ENCODE measurements around the gene HERC4.
"Not testable (repeated sequence)": the region's sequence is repeated elsewhere in the genome, so short reads cannot be mapped to it uniquely, and the experiment has no call there.

Gene HERC4

DNA sequence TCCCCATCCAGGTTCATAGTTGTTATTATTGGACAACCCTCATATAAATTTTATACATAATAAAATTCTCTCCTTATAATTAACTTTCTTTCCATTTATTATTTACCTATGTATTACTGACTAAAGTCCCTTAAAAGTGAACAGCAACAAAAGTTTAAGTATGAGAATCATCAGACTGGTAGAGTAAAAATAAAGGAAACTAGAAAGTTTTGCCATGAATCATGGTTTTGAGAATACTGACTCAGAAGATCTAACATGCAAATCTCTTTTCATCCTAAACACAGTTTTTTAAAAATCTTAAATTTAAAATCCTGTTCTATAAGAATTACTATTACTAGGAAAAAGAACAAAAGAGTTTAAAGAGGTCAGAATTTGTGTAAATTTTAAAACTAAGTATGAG lies 32.1 kb downstream of the HERC4 start:
- DNase-seq, result no peak

DNA sequence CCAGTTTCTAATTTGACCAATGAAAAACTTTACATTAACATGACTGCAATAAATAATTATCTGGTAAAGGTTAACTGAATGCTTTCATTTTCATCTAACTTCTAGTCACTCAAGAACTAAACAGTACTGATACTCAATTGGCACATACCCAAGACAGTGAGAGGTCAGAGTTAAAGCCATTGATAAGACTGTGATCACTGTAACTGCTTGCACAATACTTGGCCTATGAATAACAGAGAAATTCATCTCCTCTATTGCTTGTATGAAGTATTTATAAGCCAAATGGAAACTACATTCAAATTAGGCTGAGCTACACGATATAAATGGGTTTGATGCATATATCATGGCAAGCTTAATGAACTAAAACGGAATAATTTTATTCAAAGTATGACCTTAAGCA lies 43.0 kb downstream of the HERC4 start:
- DNase-seq, result no peak

DNA sequence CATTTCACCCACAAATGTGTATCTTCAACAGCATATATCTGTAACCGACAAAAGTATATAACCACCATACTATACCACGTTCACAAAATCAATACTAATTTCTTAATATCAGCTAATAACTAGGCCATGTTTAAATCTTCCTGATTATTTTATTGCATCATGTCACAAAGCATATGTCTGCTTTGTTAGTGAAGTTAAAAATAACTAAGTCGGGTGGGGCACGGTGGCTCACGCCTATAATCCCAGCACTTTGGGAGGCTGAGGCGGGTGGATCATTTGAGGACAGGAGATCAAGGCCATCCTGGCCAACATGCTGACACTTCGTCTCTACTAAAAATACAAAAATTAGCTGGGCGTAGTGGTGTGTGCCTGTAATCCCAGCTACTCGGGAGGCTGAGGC lies 47.7 kb downstream of the HERC4 start:
- DNase-seq, result no peak

DNA sequence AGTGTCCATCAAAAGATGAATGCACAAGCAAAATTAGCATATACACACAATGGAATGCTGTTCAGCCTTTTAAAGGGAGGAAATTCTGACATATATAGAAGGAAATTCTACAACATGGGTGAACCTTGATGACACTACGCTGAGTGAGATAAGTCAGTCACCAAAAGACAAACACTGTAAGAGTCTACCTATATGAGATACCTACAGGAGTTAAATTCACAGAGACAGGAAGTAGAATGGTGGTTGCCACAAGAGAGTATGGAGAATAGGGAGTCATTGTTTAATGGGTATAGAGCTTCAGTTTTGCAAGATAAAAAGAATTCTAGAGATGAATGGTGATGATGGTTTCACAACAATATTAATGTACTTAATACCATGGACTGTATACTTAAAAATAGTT lies 51.8 kb downstream of the HERC4 start:
- DNase-seq, result no peak

DNA sequence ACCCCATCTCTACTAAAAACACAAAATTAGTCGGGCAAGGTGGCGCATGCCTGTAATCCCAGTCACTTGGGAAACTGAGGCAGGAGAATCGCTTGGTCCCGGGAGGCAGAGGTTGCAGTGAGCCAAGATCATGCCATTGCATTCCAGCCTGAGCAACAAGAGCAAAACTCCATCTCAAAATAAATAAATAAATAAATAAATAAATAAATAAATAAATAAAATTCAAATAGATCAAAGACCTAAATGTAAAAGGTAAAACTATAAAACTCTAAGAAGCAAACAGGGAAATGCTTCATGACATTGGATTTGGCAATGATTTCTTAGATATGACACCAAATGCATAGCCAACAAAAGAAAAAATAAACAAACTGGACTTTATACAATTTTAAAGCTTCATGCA lies 52.8 kb downstream of the HERC4 start:
- not testable (repeated sequence) for DNase-seq

DNA sequence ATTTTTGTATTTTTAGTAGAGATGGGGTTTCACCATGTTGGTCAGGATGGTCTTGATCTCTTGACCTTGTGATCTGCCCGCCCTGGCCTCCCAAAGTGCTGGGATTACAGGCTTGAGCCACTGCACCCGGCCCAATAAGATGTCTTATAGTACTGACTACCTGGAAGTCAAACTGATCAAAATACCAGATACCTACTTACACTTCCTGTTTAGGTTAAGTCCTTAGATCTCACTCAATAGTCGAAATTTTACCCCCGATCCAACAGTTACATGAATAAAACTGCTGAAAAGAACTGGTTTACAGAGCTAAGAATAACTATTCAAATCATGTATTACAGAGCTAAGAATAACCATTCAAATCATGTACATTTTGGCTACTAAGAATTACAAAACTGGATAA lies 58.6 kb downstream of the HERC4 start:
- DNase-seq, result not testable (repeated sequence)

DNA sequence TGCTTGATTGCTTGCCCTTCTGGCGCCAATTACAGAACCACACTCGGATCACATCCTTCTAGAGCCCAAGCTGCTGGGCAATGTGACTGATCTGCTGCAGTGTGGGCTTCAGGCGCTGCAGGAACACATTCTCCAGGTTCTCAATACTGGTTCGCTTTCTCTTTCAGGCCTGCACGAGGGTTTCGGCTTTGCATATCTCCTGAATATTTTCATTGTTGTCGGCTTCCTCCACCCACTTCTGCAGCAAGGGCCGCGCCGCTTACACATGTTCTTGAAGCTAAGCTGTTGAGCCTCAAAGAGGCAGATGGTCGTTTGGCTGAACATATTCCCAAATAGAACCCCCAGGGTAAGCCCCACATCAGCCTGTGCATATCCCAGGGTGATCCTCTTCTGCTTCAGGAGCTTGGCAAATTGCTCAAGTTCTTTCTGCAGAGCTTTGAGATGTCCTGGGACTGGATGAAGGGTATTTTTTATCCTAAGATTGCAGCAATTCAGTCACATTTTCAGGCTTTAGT lies 64.6 kb downstream of the HERC4 start:
- DNase-seq, result no peak

DNA sequence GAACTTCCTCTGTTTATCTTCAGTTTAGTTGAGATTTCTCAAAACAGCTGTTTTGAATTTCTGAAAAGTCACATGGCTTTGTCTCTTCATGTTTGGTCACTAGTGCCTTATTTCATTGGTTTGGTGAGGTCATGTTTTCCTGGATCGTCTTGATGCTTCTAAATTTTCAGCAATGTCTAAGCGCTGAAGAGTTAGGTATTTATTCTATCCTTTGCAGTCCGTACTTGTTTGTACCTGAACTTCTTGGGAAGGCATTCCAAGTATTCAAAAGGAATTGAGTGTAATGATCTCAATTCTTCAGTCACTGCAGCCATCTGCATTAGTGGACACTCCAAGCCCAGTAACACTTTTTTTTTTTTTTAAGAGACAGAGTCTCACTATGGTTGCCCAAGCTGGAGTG lies 67.7 kb downstream of the HERC4 start:
- DNase-seq, result no peak

DNA sequence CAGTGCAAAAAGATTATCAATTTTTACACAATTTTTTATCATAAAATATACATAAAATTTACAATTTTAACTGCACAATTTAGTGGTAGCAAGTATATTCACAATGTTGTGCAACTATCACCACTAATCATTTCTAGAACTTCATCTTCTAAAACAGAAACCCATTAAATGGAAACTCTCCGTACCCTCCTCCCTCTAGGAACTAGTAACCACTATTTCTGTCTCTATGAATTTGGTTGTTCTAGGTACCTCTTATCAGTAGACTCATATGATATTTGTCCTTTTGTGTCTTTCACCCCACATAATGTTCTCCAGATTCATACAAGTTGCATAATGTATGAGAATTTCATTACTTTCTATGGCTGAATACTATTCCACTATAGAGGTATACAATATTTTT lies 73.5 kb downstream of the HERC4 start:
- DNase-seq, result no peak

DNA sequence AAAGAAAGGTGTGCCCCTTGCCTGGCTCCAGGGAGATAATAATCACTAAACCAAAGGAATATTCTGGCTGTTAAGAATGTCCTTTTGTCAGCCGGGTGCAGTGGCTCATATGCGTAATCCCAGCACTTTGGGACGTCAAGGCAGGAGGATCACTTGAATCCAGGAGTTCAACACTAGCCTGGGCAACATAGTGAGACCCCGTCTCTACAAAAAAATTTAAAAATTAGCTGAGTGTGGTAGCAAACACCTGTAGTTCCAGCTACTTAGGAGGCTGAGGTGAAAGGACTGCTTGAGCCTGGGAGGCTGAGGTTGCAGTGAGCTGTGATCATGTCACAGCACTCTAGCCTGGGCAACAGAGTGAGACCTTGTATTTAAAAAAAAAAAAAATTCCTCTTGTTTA lies 74.1 kb downstream of the HERC4 start:
- DNase-seq, result no peak

DNA sequence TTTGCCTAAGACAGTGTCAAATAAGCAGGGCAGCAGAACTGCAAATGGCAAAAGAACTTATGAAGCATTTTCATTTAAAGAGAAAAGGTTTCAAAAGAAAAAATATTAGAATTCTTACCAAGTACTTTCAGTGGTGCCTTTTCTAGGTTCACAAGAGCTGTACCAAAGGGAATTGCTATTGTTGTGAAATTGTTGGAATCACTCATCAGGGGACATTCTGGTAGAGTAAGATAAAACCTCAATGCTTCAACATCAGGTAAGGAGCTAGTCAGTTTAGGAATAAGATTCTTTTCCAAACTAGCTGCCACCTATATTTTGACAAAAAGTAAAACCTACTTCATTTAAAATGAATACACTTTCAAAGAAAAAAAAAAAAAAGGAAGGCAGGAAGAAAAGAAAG lies 85.0 kb downstream of the HERC4 start:
- no peak for DNase-seq

DNA sequence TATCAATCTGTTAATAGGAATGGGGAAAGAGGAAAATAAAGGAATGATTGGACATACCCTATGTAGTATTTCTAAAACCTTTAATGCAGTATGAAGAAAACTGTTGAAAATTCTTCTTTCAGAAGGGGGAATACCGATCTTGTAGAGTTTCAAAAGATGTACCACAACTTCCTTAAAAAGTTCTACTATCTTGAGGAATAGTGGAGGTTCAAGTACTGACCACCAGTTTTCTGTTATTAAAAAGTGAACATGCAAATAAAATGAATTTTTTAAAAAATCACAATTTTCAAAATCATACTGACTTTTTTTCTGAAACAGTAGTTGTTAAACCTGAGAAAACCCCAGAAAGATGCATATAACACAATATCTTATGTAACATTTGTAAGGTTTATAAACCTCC lies 86.5 kb downstream of the HERC4 start:
- no peak for DNase-seq

DNA sequence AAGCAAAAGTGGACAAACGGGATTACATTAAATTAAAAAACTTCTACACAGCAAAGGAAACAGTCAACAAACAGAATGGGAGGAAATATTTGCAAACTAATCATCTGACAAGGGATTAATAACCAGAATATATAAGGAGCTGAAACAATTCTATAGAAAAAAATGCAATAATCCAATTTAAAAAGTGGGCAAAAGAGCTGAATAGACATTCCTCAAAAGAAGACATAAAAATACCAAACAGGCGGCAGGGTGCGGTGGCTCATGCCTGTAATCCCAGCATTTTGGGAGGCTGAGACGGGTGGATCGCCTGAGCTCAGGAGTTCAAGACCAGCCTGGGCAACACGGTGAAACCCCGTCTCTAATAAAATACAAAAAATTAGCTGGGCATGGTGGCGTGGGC lies 92.5 kb downstream of the HERC4 start:
- not testable (repeated sequence) for DNase-seq

DNA sequence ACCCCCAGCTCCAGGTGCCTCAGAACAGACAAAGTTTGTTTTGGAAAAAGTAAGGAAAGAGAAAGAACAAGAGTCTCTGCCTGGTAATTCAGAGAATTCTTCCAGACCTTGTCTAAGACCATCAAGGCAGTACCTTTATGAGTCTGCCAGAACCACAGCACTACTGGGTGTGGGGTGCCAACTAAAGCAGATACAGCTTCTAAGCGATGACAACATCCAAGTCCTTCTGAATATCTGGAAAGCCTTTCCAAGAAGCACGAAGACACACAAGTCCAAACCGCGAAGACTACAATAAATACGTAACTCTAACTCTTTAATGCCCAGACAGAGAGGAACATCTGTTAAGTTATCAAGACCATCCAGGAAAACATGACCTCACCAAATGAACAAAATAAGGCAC lies 96.3 kb downstream of the HERC4 start:
- DNase-seq, result no peak

DNA sequence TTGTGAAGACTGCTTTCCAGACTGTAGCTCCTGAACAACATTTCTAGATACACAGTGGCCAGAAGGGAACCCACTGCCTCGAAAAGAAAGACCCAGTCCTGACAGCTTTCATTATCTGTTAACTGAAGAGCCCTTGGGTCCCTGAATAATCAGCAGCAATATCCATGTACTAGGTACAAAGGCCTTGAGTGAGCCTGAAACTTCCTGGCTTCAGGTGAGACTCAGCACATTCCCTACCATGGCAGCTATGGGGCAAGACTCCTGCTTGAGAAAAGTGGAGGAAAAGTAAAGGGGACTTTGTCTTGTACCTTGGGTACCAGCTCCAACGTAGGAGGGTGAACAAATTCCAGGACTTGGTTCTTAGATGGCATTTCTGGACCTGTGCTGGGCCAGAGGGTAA lies 97.8 kb downstream of the HERC4 start:
- DNase-seq, result no peak

DNA sequence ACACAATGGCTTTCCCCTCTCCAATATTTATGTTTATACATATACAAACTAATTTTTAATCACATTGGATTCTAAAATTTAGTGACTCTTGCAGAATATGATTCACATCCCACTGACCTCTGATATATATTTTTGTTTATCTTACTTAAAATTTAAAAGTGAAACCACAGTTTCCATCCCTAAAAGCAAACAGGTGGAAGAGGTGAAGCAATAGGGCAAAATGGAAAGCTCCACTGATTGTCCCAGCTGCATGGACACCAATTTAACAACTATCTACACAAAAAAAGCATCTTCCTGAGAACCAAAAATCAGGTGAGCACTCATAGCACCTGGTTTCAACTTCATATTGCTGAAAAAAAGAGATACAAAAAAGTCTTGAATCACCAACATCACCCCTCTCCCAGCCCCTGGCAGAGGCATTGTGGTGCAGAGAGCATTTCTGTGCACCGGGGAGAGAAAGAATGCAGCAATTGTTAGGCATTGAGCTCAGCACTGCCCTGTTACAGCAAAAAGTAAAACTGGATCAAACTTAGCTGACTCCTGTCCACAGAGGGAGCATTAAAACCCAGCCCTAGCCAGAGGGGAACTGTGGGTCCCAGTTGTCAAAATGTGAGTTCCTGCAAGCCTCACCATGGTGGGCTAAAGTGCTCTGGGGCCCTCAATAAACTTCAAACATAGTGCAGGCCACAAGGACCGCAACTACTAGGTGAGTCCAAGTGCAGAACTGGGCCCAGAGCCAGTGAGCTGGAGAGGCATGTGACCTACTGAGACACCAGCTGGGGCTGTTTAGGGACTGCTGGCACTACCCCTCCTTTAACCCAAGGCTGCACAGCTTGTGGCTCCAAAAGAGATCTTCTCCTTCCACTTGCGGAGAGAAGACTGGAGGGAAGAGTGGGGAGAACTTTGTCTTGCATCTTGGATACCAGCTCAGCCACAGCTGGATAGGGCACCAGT lies 98.5 kb downstream of the HERC4 start:
- DNase-seq, result no peak

DNA sequence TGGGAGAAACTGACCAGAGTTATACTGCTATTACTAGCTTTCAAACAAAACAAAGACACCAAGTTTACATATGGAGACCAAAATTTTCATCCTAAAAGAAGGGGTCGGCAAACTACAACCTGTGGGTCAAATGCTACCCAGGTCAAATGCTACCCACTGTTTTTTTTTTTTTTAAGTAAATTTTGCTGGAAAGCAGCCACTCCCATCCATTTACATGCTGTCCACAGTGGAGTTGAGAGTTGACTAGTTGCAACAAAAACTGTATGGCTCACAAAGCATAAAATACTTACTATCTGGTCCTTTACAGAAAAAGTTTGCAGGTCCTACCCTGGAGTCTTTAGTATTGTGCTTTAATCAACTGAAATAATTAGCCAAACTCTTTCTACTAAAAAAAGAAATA lies 99.2 kb downstream of the HERC4 start:
- no peak for DNase-seq

DNA sequence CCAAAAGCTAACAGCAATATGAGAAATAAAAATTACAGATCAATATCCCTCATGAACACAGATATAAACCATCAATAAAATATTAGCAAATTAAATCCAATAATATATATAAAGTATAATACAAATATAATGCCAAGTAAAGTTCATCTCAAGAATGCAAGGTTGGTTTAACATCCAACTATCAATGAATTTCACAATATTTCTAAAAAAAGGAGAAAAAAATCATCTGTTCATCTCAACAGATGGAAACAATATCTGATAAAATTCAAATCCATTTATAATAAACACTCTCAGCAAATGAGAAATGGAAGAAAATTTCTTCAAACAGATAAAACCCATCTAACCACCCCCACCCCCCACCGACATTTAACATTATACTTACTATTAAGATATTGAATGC lies 103.8 kb downstream of the HERC4 start:
- DNase-seq, result no peak

DNA sequence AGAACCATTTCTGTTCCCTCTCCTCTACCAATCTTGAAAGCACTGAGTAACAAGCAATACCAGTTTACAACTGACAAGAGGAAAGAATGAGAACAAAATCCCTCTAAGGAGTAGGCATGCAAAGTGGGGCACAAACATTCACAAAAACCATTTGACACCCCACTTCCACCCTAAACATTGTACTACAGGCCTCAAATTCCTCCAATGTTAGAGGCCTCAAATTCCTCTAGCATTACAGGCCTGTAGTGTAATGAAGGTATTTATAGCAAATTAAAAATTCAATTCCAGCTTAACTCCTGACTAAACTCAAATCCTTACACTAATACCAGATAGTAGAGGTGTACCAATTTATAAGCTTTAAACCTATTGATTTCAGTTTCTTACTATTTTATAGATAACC lies 105.2 kb downstream of the HERC4 start:
- no peak for DNase-seq

DNA sequence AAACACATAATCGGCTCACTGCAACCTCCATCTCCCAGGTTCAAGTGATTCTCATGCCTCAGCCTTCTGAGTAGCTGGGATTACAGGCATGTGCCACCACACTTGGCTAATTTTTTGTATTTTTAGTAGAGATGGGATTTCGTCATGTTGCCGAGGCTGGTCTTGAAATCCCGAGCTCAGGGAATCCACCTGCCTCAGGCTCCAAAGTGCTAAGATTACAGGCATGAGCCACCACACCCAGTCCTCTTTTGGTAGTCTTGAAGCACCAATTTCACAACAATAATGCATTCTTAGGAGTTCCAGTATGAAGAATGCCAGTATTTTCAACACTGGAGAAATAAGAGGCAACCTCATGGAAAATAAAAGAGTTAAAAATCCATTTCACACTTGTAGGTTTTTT lies 109.0 kb downstream of the HERC4 start:
- DNase-seq, result not testable (repeated sequence)

DNA sequence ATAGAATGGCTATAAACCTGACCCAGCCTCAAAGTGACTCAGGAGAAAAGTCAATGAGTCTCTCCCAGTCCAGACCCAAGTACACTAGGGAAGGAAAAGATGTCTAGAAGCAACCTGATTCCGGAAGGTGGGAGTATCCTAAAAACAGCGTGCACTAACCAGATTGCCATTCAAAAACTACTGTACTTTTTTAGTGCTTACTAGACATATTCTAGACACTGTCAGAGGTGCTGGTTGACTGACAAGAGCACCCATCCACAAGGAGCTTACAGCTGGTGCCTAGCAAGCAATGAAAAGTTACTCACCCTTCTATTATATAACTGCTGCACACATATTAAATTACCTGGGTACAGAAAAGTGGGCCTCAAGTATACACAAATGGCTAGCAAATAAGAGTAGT lies 109.6 kb downstream of the HERC4 start:
- no peak for DNase-seq

DNA sequence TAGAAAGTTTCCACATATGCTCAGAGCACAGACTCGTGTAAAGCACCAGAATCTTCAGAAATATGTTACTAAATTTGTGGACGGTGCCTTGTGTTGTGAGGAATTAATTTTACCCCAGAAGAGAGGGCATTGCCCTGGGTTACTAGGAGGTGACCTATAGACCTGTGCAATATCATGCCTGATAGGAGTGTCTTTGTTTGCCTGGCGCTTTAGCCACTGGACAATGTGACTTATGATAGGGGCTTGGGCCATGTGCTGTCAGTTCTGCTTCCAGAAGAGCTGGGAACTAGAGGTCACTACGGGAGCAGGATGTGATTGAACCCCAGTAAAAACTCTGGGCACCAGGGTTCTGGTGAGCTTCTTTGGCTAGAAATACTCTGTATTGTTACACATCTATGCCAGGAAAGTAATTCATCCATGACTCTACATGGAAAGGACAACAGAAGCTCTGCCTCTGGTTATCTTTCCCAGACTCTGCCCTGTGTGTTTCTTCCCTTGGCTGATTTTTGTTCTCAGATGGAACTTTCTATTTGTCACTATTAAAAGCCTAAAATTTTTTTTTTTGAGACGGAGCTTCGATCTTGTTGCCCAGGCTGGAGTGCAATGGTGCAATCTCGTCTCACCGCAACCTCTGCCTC lies 115.1 kb downstream of the HERC4 start:
- DNase-seq, result no peak

DNA sequence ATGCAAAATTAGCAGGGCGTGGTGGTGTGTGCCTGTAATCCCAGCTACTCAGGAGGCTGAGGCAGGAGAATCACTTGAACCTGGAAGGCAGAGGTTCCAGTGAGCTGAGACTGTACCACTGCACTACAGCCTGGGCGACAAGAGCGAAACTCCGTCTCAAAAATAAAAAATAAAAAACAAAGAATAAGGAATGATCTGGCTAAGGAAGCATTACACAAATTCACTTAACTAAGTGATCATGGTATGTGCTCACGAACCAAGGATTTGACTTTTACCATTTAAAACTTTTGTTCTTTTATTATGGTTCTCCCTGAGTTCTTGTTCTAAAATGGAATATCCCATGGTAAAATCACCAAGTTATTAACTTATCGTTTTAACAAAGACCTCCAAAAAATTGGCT lies 119.5 kb downstream of the HERC4 start:
- no peak for DNase-seq

DNA sequence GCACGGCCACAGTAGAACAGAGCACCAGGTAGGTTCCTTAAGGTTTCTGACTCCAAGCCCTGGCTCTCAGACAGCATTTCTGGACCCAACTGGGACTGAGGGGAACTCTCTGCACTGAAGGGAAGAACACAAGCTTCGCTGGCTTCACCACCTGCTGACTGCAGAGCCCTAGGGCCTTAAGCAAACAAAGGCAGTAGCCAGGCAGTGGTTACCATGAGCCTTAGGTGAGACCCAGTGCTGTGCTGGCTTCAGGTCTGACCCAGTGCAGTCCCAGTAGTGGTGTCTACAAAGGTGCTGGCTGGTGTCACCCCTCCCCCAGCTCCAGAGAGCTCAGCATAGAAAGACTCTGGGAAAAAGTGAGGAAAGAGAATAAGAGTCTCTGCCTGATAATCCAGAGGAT lies 131.2 kb downstream of the HERC4 start:
- DNase-seq, result no peak
